Parathyroid adenoma (tissue), 2 donors: ENCODE data around the gene MEIS2.
A peak's percentile ranks its signal among the peaks of the same experiment; 100 is the strongest.

Experiments
- H2AFZ ChIP-seq: fragments of 300-600 bp; sonication (generic); one replicate; pipeline ENCODE4 v1.7.0; 2017; ENCODE audit warnings: antibody characterized with exemption, mild to moderate bottlenecking
- H3K27ac ChIP-seq: fragments of 300-600 bp; sonication (generic); one replicate; pipeline ENCODE4 v1.7.0; 2017
- H3K27me3 ChIP-seq: fragments of 300-600 bp; sonication (generic); one replicate; pipeline ENCODE4 v1.7.0; 2017; ENCODE audit warnings: low read length; ENCODE audit not compliant: control insufficient read depth, insufficient read depth
- H3K36me3 ChIP-seq: fragments of 300-600 bp; sonication (generic); one replicate; pipeline ENCODE4 v1.7.0; 2017; ENCODE audit warnings: low read length; ENCODE audit not compliant: control insufficient read depth, insufficient read depth
- H3K4me1 ChIP-seq: fragments of 300-600 bp; sonication (generic); one replicate; pipeline ENCODE4 v1.7.0; 2017; ENCODE audit warnings: control low read depth
- H3K4me2 ChIP-seq: fragments of 300-600 bp; sonication (generic); one replicate; pipeline ENCODE4 v1.7.0; 2017; ENCODE audit warnings: low read length
- H3K4me3 ChIP-seq: fragments of 300-600 bp; sonication (generic); one replicate; pipeline ENCODE4 v1.7.0; 2017; ENCODE audit warnings: low read depth, low read length
- H3K79me2 ChIP-seq: fragments of 300-600 bp; sonication (generic); one replicate; pipeline ENCODE4 v1.7.0; 2017; ENCODE audit warnings: control low read depth
- H3K9ac ChIP-seq: fragments of 300-600 bp; sonication (generic); one replicate; pipeline ENCODE4 v1.7.0; 2017; ENCODE audit warnings: mild to moderate bottlenecking
- H3K9me3 ChIP-seq: fragments of 300-600 bp; sonication (generic); one replicate; pipeline ENCODE4 v1.7.0; 2017; ENCODE audit warnings: low read length; ENCODE audit not compliant: control insufficient read depth
- TF ChIP-seq, protein P1 (sequence below): fragments of 300-600 bp; sonication (generic); IDR thresholded peaks from one replicate; pipeline ENCODE4 v1.7.0; 2017; ENCODE audit warnings: antibody characterized with exemption, mild to moderate bottlenecking
- donor health status: primary hyperparathyroidism.

The MEIS2 gene

DNA sequence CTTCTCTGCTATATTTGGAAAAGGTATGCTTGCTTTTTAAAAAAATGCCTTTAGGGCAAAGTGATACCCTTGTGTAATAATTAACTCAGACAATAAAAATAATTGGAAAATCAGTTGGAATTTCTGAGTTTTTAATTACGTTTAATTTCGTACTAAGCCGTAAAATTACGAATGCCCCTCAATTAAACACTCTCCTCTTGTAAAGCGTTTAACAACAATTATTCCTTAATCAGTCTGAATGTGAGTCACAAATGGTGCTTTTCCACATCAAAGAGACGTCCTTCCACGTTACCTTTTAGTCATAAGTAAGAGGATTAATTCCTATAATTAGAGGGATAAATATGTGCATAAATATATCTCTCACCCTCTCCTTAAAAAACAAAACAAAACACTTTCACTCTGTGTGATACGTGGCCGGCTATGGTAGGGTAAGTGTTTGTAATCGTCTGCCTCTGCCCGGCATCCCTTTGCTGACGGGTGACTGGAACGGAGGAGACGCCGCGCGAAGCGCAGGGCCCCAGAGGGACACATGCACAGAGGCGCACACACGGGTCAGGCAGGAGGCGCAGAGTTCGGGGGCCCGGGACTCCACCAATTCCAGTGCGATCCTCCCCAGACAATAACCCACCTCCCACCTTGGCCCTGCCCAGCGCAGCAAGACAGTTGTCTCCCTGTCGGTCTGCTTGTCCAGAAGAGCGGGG, 9.7 kb upstream of the MEIS2 start:
- no peaks in the 10 kb centered on the region for H3K79me2 ChIP-seq
- TF ChIP-seq, protein P1, sequence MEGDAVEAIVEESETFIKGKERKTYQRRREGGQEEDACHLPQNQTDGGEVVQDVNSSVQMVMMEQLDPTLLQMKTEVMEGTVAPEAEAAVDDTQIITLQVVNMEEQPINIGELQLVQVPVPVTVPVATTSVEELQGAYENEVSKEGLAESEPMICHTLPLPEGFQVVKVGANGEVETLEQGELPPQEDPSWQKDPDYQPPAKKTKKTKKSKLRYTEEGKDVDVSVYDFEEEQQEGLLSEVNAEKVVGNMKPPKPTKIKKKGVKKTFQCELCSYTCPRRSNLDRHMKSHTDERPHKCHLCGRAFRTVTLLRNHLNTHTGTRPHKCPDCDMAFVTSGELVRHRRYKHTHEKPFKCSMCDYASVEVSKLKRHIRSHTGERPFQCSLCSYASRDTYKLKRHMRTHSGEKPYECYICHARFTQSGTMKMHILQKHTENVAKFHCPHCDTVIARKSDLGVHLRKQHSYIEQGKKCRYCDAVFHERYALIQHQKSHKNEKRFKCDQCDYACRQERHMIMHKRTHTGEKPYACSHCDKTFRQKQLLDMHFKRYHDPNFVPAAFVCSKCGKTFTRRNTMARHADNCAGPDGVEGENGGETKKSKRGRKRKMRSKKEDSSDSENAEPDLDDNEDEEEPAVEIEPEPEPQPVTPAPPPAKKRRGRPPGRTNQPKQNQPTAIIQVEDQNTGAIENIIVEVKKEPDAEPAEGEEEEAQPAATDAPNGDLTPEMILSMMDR: no peak
- no peaks in the 10 kb centered on the region for H3K9me3 ChIP-seq
- peak overlapping the region; percentile 55 for H3K4me2 ChIP-seq
- no peak overlapping the region for H3K9ac ChIP-seq
- no peaks in the 10 kb centered on the region for H3K27me3 ChIP-seq
- no peaks in the 10 kb centered on the region for H3K4me1 ChIP-seq
- H3K4me3 ChIP-seq: peak overlapping the region; percentile 25
- peak overlapping the region; percentile 77 for H2AFZ ChIP-seq
- H3K27ac ChIP-seq: no peak overlapping the region
- no peaks in the 10 kb centered on the region for H3K36me3 ChIP-seq

DNA sequence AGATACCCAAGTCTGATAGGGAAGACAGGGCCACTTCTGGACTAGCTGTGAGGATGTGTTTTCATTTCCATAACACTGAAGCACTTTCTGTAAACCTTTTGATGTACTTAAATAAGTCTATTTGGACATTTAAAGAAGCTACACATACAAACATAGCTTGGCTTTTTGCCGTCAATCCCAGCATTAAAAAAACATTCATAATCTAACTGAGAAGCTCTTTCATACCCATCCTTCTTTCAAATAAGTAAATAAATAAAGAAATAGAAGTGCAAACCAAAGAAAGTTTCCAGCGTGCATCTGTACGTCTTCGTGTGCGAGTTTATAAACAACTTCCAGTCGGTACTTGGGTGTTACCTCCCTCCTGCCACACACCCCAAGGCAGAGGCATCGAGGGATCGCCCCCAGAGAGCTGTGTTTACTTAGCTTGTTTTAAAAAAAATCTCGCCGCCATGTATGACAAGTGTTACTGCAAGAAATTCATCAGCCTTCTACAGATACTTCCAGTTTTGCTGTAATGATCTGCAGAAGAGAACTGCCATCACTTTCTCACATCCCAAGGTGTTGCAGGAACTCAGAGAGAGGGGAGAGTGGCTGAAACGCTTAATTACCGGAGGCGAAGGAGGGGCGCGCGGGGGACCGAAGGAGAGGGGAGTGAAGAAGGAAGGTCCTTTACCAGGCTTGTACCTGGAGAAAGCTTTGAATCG, 9.0 kb upstream of the MEIS2 start:
- Histone ChIP-seq H3K4me1 (no peaks in the 10 kb centered on the region), H2AFZ (no peak overlapping the region), H3K4me3 (no peak overlapping the region), H3K4me2 (no peak overlapping the region), H3K79me2 (no peaks in the 10 kb centered on the region), H3K27ac (no peak overlapping the region), H3K9ac (no peak overlapping the region), H3K27me3 (no peaks in the 10 kb centered on the region), H3K9me3 (no peaks in the 10 kb centered on the region), H3K36me3 (no peaks in the 10 kb centered on the region)
- TF ChIP-seq, protein P1: no peak

DNA sequence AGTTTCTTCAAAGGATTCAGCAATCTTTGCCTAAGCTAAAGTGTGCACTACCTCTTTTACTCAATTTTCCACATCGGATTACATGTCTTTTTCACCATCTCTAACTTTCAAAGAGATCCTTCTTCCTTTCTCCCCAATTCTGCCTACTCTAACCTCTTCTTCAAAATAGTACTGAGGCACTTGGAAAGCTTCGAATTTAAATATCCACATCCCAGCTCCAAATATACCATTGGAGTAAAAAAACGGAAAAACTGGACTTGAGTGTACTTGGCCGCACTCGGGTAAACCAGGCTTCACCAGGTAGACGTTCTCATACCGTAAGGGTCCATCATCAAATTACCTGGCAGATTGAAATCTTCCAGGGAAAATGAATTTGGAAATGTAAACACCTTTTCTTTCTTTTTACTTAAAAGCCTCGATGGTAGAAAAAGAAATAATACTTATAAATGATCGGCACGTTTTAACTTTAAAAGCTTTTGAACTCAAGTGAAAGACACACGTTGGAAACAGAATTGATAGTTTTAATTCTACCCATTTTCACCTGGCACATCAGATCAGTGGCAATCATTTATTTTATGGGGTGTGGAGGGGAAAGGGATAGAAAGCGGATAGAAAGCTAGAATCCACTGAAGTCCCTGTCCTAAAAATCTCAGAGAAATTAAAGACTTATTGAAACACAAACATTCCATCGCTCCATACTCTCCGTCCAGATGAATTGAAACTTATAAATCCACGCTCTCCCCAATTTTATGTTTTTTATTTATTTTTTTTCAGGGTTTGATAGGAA, 8.2 kb upstream of the MEIS2 start:
- Histone ChIP-seq H3K9me3 (no peaks in the 10 kb centered on the region), H3K4me1 (no peaks in the 10 kb centered on the region), H3K27ac (no peak overlapping the region), H3K79me2 (no peaks in the 10 kb centered on the region), H2AFZ (no peak overlapping the region), H3K9ac (no peak overlapping the region), H3K36me3 (no peaks in the 10 kb centered on the region), H3K4me2 (no peak overlapping the region), H3K27me3 (no peaks in the 10 kb centered on the region), H3K4me3 (no peak overlapping the region)
- TF ChIP-seq, protein P1: no peak

DNA sequence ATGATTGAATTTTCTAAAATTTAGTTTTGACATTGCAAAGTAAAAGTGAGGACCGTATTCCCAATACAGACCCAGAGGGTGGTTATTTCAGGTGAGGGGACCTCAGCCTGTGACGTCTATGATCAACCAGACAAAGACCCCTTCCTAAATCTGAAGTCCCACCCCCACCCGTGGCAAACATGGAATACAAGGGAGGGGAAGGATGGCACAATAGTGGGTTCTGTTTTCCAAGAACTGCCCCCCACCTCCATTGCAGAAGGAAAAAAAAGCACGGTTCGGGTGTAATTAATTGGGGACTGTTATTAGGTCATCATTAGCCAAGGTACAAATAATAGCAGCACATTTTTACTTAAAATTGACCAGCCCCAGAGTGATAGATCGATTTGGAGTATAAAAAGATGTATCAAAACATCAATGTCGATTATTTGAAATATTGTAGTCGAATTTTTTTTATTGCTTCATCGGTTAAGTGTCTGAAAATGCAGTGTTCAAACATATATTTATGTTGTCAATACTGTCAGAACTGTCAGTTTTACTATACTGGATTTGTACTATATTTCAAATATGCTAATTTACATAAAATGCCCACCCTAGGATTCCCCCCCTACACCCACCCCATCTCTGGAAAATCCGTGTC, 7.5 kb upstream of the MEIS2 start:
- no peaks in the 10 kb centered on the region for H3K4me1 ChIP-seq
- no peak overlapping the region for H3K4me2 ChIP-seq
- no peaks in the 10 kb centered on the region for H3K27me3 ChIP-seq
- no peak overlapping the region for H2AFZ ChIP-seq
- TF ChIP-seq, protein P1: no peak
- no peak overlapping the region for H3K27ac ChIP-seq
- no peaks in the 10 kb centered on the region for H3K9me3 ChIP-seq
- H3K4me3 ChIP-seq: no peak overlapping the region
- no peaks in the 10 kb centered on the region for H3K36me3 ChIP-seq
- H3K9ac ChIP-seq: no peak overlapping the region
- no peaks in the 10 kb centered on the region for H3K79me2 ChIP-seq
